NK-92 (cell line): ENCODE results near the gene DISP1.

Experiments used
- DNase-seq: peaks from one replicate; lab custom pipeline; 2025; ENCODE audit not compliant: unreplicated experiment; lab: John Stamatoyannopoulos, UW

The DISP1 gene

GRCh38 chr1:222861062-222861461 lies 46.2 kb downstream of the DISP1 start:
- DNase-seq: no peak
